ENCODE data around the gene LAMC3. TPM values are rescaled to one million over a fixed set of nuclear protein-coding genes. Genes with fewer than 3 reads are reported as not detected.

LAMC3 gene
- total RNA-seq, 2 experiments from 2014 or later, result 0.19 to 0.20 TPM

- H3K27ac Mint-ChIP-seq, result no peak overlapping the region
- POLR2A ChIA-PET, result no interaction called here
- no peaks in the 10 kb centered on the region for H3K9me3 Mint-ChIP-seq
- peaks cover 7% of the 10 kb centered on the region for H3K27me3 Mint-ChIP-seq
- no peaks in the 10 kb centered on the region for H3K36me3 Mint-ChIP-seq
- no peaks in the 10 kb centered on the region for H3K4me1 Mint-ChIP-seq
- H3K4me3 Mint-ChIP-seq, result no peak overlapping the region
- DNase-seq (no peak), ATAC-seq (ENCODE audit: low read depth) (no peak)
These were observed 25.0 kb upstream of the LAMC3 start for GRCh38 chr9:130983970-130984369.

DNA sequence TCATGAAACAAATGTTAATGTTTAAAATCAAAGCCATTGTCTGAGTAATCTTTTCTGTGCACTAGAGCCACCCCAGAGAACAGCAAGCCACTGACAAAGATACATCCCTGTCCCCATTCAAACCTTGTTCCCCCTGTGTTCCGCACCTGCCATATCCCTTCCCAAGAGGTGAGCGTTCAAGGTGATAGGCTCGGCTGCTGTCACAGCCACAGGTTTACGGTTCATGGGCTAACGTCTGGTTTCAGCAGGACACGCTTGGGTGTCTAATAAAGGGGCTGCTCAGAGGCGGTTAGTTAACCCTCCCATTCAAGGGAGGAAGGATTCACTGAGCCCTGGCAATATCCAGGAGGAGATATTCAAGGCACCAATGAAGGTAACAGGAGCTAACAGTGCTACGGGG is 24.5 kb upstream of the LAMC3 start:
- H3K9me3 Mint-ChIP-seq, result no peaks in the 10 kb centered on the region
- H3K4me3 Mint-ChIP-seq, result no peak overlapping the region
- DNase-seq, result no peak
- H3K36me3 Mint-ChIP-seq, result no peaks in the 10 kb centered on the region
- no peak for ATAC-seq (ENCODE audit: low read depth)
- no peak overlapping the region for H3K27ac Mint-ChIP-seq
- H3K4me1 Mint-ChIP-seq, result no peaks in the 10 kb centered on the region
- POLR2A ChIA-PET, result no interaction called here
- peaks cover 7% of the 10 kb centered on the region for H3K27me3 Mint-ChIP-seq

DNA sequence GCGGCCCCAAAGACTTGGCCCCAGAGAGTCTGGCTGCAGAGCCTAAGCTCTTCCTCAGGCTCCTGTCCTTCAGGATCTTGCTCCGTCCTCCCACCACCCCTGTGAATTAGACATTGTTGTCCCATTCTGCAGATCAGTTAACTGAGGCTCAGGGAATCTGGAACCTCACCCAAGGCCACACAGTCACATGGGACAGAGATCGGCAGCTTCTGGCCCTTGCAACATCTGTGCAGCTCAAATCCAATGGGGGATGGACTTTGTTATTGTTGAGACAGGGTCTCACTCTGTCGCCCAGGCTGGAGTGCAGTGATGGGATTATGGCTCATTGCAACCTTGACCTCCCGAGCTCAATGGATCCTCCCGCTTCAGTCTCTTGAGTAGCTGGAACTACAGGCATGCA is 23.9 kb upstream of the LAMC3 start:
- H3K4me1 Mint-ChIP-seq, result no peaks in the 10 kb centered on the region
- no peaks in the 10 kb centered on the region for H3K36me3 Mint-ChIP-seq
- POLR2A ChIA-PET, result no interaction called here
- H3K9me3 Mint-ChIP-seq, result no peaks in the 10 kb centered on the region
- H3K4me3 Mint-ChIP-seq, result no peak overlapping the region
- ATAC-seq (ENCODE audit: low read depth), result no peak
- no peak overlapping the region for H3K27ac Mint-ChIP-seq
- peaks cover 7% of the 10 kb centered on the region for H3K27me3 Mint-ChIP-seq
- DNase-seq, result no peak

DNA sequence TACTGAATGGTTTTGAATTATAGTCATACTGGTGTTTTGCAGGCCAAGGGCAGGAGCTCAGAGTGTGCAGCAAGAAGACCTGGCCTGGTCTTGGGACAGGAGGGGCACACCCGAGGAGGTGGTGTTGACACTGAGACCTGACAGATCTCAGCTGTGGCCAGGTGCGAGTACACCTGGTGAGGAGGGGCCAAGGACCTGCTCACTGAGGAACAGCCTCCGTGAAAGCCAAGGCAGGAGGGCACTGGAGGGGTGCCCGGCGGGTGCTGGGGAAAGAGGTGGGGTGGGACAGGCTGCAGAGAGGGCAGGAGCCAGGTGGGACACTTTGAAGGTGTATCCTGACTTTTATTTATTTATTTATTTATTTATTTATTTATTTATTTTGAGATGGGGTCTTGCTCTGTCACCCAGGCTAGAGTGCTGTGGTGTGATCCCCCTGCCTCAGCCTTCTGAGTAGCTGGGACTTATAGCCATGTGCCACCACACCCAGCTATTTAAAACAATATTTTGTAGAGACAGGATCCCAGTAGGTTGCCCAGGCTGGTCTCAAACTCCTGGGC is 23.3 kb upstream of the LAMC3 start:
- Mint-ChIP-seq H3K4me3 (no peak overlapping the region), H3K27ac (no peak overlapping the region), H3K9me3 (no peaks in the 10 kb centered on the region), H3K4me1 (no peaks in the 10 kb centered on the region), H3K27me3 (peaks cover 2% of the 10 kb centered on the region), H3K36me3 (no peaks in the 10 kb centered on the region)
- no peak for ATAC-seq (ENCODE audit: low read depth)
- POLR2A ChIA-PET, result interaction anchor here (0.6 kb wide), 1 partner anchor 340 kb away, joined by 3 read pairs; no protein-coding TSS in a partner anchor
- DNase-seq, result no peak

- POLR2A ChIA-PET, result no interaction called here
- Mint-ChIP-seq H3K4me3 (no peak overlapping the region), H3K9me3 (no peaks in the 10 kb centered on the region), H3K36me3 (no peaks in the 10 kb centered on the region), H3K27ac (no peak overlapping the region), H3K4me1 (no peaks in the 10 kb centered on the region), H3K27me3 (no peaks in the 10 kb centered on the region)
- DNase-seq, result no peak
- no peak for ATAC-seq (ENCODE audit: low read depth)
These were observed 22.5 kb upstream of the LAMC3 start for GRCh38 chr9:130986356-130986965.

DNA sequence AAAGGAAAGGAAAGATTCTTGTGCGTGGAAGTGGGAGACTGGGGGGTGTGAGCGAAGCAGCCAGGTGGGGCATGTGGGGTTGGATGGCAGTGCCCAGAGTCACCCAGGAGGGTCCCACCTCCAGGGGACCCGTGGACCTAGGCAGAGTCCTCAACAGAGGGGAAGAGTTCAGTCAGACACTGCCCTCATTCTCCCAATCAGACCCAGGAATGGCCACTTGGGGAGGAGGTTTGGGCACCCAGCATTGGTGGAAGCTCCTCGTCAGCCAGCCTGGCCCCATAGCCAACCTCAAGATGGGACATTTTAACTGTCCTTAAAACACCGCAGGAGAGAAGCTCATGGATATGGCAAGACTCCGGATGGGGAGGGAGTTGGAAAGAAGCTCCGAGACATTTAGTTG is 21.9 kb upstream of the LAMC3 start:
- Mint-ChIP-seq H3K9me3 (no peaks in the 10 kb centered on the region), H3K36me3 (no peaks in the 10 kb centered on the region), H3K4me1 (no peaks in the 10 kb centered on the region), H3K4me3 (no peak overlapping the region), H3K27ac (no peak overlapping the region), H3K27me3 (no peaks in the 10 kb centered on the region)
- DNase-seq, result no peak
- no peak for ATAC-seq (ENCODE audit: low read depth)
- POLR2A ChIA-PET, result no interaction called here

DNA sequence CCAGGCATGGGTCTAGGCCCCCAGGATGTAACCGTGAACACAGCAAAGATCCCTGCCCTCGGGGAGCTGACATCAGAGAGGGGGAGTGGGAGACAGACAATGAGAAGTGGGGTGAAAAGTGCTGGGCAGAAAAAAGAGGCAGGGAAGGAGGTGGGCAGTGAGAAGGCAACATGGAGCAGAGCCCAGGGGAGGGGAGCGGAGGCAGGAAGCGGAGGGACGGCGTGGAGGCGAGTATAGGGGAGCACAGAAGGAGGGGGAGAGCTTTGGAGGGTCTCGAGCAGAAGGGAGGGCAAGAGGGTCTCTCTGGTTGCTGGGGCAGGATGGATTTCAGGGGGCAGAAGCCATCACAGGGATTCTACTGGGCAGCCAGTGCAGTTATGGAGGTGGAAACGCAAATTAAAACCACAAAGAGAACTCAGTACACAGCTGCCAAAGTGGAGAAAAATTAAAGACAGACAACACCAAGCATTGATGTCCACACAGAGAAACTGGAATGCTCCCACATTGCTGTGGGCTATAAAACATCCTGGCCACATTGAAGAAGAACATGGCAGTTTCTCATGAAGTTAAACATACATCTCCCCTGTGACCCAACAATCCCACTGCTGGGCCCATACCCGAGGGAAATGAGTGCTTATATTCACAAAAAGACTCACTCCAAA is 21.1 kb upstream of the LAMC3 start:
- POLR2A ChIA-PET, result no interaction called here
- DNase-seq (no peak), ATAC-seq (ENCODE audit: low read depth) (no peak)
- Mint-ChIP-seq H3K9me3 (no peaks in the 10 kb centered on the region), H3K36me3 (no peaks in the 10 kb centered on the region), H3K4me1 (no peaks in the 10 kb centered on the region), H3K27me3 (no peaks in the 10 kb centered on the region), H3K4me3 (no peak overlapping the region), H3K27ac (no peak overlapping the region)

- no peaks in the 10 kb centered on the region for H3K4me1 Mint-ChIP-seq
- DNase-seq (no peak), ATAC-seq (ENCODE audit: low read depth) (no peak)
- POLR2A ChIA-PET, result no interaction called here
- H3K36me3 Mint-ChIP-seq, result no peaks in the 10 kb centered on the region
- no peaks in the 10 kb centered on the region for H3K27me3 Mint-ChIP-seq
- H3K9me3 Mint-ChIP-seq, result no peaks in the 10 kb centered on the region
- no peak overlapping the region for H3K27ac Mint-ChIP-seq
- no peak overlapping the region for H3K4me3 Mint-ChIP-seq
These were observed 20.6 kb upstream of the LAMC3 start for GRCh38 chr9:130988400-130988747.

- ATAC-seq (ENCODE audit: low read depth) (no peak), DNase-seq (no peak)
- H3K36me3 Mint-ChIP-seq, result no peaks in the 10 kb centered on the region
- H3K4me1 Mint-ChIP-seq, result no peaks in the 10 kb centered on the region
- POLR2A ChIA-PET, result no interaction called here
- no peaks in the 10 kb centered on the region for H3K9me3 Mint-ChIP-seq
- H3K27ac Mint-ChIP-seq, result no peak overlapping the region
- no peaks in the 10 kb centered on the region for H3K27me3 Mint-ChIP-seq
- no peak overlapping the region for H3K4me3 Mint-ChIP-seq
These were observed 20.1 kb upstream of the LAMC3 start for GRCh38 chr9:130988905-130989304.

DNA sequence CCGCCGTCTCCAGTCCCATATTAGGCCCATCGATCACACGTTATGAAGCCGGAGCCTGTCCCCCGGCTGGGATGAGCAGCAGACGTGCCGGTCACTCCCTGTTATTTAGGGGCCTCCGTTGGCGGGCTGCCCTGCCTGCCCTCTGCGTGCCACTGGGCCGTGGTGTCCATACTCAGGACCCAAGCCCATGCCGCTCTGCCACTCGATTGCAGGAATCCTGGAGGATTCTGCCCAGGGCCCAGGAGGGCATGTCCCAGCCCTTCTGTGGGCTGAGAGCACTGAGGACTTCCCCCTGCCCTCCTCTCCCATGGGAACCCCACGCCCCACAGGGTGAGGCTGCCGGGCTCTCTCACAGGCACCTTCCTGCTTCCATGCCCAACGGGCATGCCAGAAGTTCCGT is 19.6 kb upstream of the LAMC3 start:
- no peaks in the 10 kb centered on the region for H3K36me3 Mint-ChIP-seq
- no peak overlapping the region for H3K27ac Mint-ChIP-seq
- H3K9me3 Mint-ChIP-seq, result no peaks in the 10 kb centered on the region
- H3K4me3 Mint-ChIP-seq, result no peak overlapping the region
- ATAC-seq (ENCODE audit: low read depth) (no peak), DNase-seq (no peak)
- H3K27me3 Mint-ChIP-seq, result no peaks in the 10 kb centered on the region
- no peaks in the 10 kb centered on the region for H3K4me1 Mint-ChIP-seq
- POLR2A ChIA-PET, result no interaction called here

GRCh38 chr9:130989891-130990290 is 19.1 kb upstream of the LAMC3 start:
- ATAC-seq (ENCODE audit: low read depth) (no peak), DNase-seq (no peak)
- H3K4me3 Mint-ChIP-seq, result no peak overlapping the region
- POLR2A ChIA-PET, result no interaction called here
- peaks cover 1% of the 10 kb centered on the region for H3K4me1 Mint-ChIP-seq
- no peak overlapping the region for H3K27ac Mint-ChIP-seq
- no peaks in the 10 kb centered on the region for H3K36me3 Mint-ChIP-seq
- no peaks in the 10 kb centered on the region for H3K9me3 Mint-ChIP-seq
- H3K27me3 Mint-ChIP-seq, result peaks cover 1% of the 10 kb centered on the region

DNA sequence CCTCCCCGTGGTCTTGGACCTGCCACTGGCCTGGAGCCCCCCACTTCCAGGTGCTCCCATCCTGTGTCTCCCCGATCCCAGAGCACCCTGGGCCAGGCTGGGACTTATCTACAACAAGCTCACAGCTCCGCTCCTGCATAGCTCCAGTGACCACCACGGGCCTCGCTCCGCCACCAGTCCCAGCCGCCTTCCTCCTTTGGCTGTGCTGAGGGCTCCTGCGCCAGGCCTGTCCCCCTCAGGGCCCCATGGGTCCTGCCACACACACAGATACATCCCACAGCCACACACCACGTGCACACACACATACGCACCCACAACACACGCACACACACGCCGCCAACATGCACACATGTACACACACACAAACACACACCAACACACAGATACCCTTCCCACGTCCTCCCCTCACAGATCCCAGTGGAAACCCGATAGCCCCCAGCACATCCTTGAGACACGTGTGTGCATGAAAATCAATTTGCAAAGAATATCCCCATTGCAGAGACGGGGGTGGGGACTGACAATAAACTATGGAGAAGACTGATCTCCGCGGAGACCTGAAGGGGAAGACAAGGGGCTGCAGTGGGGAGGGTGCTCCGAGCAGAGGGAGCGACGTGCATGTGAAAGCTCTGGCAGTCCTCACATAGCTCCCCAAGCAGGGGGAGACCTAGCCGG is 18.5 kb upstream of the LAMC3 start:
- Mint-ChIP-seq H3K9me3 (no peaks in the 10 kb centered on the region), H3K27me3 (peaks cover 2% of the 10 kb centered on the region), H3K36me3 (no peaks in the 10 kb centered on the region), H3K27ac (no peak overlapping the region), H3K4me3 (no peak overlapping the region), H3K4me1 (peaks cover 3% of the 10 kb centered on the region)
- ATAC-seq (ENCODE audit: low read depth) (no peak), DNase-seq (no peak)
- POLR2A ChIA-PET, result no interaction called here

GRCh38 chr9:130990978-130991777 is 17.8 kb upstream of the LAMC3 start:
- Mint-ChIP-seq H3K4me3 (no peak overlapping the region), H3K36me3 (no peaks in the 10 kb centered on the region), H3K27me3 (peaks cover 2% of the 10 kb centered on the region), H3K27ac (no peak overlapping the region), H3K4me1 (peaks cover 3% of the 10 kb centered on the region), H3K9me3 (no peaks in the 10 kb centered on the region)
- POLR2A ChIA-PET, result no interaction called here
- DNase-seq, result no peak
- no peak for ATAC-seq (ENCODE audit: low read depth)
